C4-2B (cell line): ENCODE results near the gene CAPN9.

ENCODE experiments used
- ZFX ChIP-seq: fragments of 450-650 bp; IDR thresholded peaks from 2 replicates; pipeline ENCODE4 v1.6.1; 2017
- TF ChIP-seq, protein P1 (sequence below): fragments of 450-650 bp; conservative IDR thresholded peaks from 2 replicates; pipeline ENCODE4 v1.5.1; 2017; ENCODE audit warnings: mild to moderate bottlenecking

DNA sequence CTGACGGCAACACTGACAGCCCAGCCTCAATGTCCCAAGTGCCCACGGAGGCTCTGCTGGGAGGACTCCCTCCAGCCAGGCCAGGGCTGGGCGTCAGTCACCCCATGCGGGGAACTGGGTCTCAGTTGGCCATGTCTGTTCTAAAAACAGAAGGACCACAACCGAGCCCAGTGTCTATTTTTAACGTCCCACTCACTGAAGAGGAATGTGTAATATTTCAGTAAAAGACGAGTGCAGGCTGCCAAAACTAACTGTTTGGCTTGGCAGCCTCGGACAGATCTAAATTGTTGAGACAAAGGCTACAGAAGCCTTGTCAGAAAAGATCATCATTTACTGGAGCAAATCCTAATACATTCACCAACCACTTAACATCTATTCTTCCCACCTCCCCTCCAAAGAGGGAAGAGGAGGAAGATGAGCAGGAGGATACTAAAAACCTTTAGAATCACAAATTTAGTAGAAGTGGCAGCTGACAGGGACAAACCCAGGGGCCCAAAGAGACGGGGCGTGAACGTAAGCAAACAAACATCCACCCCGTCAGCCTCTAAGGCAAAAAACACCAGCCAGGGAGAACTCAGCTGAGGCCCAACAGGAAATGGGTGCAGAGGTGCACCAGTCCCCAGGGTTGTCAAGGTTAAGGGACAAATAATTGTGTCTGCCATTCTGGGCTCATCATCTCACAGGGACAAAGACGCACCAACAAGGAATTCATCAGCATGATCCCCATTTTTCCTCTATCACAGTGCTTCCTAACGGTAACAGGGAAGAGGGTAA is 102.5 kb downstream of the CAPN9 start:
- TF ChIP-seq, protein P1, sequence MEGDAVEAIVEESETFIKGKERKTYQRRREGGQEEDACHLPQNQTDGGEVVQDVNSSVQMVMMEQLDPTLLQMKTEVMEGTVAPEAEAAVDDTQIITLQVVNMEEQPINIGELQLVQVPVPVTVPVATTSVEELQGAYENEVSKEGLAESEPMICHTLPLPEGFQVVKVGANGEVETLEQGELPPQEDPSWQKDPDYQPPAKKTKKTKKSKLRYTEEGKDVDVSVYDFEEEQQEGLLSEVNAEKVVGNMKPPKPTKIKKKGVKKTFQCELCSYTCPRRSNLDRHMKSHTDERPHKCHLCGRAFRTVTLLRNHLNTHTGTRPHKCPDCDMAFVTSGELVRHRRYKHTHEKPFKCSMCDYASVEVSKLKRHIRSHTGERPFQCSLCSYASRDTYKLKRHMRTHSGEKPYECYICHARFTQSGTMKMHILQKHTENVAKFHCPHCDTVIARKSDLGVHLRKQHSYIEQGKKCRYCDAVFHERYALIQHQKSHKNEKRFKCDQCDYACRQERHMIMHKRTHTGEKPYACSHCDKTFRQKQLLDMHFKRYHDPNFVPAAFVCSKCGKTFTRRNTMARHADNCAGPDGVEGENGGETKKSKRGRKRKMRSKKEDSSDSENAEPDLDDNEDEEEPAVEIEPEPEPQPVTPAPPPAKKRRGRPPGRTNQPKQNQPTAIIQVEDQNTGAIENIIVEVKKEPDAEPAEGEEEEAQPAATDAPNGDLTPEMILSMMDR, result no peak
- TF ChIP-seq ZFX, result no peak
